HEK293 (cell line): ENCODE data around the gene PRCC.

Experiments used
- CTCF ChIA-PET: fragments of 350-600 bp; formaldehyde crosslinking; extraction: SDS; loops from one replicate; lab custom pipeline; 2021; ENCODE audit warnings: antibody characterized with exemption; lab: Yijun Ruan, JAX
- POLR2A ChIA-PET: fragments of 300-600 bp; formaldehyde crosslinking; extraction: SDS; loops from one replicate; lab custom pipeline; 2020; ENCODE audit warnings: antibody characterized with exemption, inconsistent platforms; lab: Yijun Ruan, JAX
- H3K27ac ChIP-seq: fragments of 200-500 bp; sonication (Bioruptor generic); 2 replicates; pipeline ENCODE4 v1.5.1; 2014; ENCODE audit warnings: low read depth, low read length, control low read depth, inconsistent platforms; ENCODE audit errors: extremely low read depth
- H3K36me3 ChIP-seq, 2 experiments: fragments of 200-500 bp in 1 of 2; sonication (Bioruptor generic) in 1 of 2; 1 replicate in 1 of 2; 2 replicates in 1 of 2; pipeline ENCODE4 v1.5.1; 2014 to 2017; ENCODE audit warnings: inconsistent platforms in 2 of 2, low read length in 2 of 2; ENCODE audit not compliant: control insufficient read depth in 2 of 2, insufficient read depth in 1 of 2
- H3K4me1 ChIP-seq: fragments of 200-500 bp; sonication (Bioruptor generic); 2 replicates; pipeline ENCODE4 v1.5.1; 2014; ENCODE audit warnings: mild to moderate bottlenecking, low read length, inconsistent platforms; ENCODE audit not compliant: control insufficient read depth, insufficient read depth
- H3K4me3 ChIP-seq: 2 replicates; pipeline ENCODE4 v1.5.1; 2011; ENCODE audit warnings: low read depth, mild to moderate bottlenecking, control low read depth, low read length, moderate library complexity
- H3K9me3 ChIP-seq: fragments of 200-500 bp; sonication (Bioruptor generic); 2 replicates; pipeline ENCODE4 v1.5.1; 2014; ENCODE audit warnings: low read depth, low read length, inconsistent platforms; ENCODE audit not compliant: control insufficient read depth, insufficient read depth
- BCL11A ChIP-seq: fragments of 450-650 bp; formaldehyde crosslinking; IDR thresholded peaks from 2 replicates; pipeline ENCODE4 v1.5.1; 2016; ENCODE audit warnings: low read depth, missing biosample characterization, missing genetic modification characterization
- EGR2 ChIP-seq: fragments of 450-650 bp; formaldehyde crosslinking; IDR thresholded peaks from 2 replicates; pipeline ENCODE4 v1.5.1; 2016; ENCODE audit warnings: low read depth, missing biosample characterization, missing genetic modification characterization
- KLF8 ChIP-seq: fragments of 450-650 bp; formaldehyde crosslinking; IDR thresholded peaks from 2 replicates; pipeline ENCODE4 v1.5.1; 2016; ENCODE audit warnings: missing biosample characterization, missing genetic modification characterization
- KLF9 ChIP-seq: fragments of 450-650 bp; formaldehyde crosslinking; IDR thresholded peaks from 2 replicates; pipeline ENCODE4 v1.5.1; 2016; ENCODE audit warnings: missing biosample characterization, missing genetic modification characterization, low read depth
- SP2 ChIP-seq: fragments of 450-650 bp; formaldehyde crosslinking; IDR thresholded peaks from 2 replicates; pipeline ENCODE4 v1.5.1; 2016; ENCODE audit warnings: missing biosample characterization, missing genetic modification characterization
- YY1 ChIP-seq: fragments of 450-650 bp; formaldehyde crosslinking; IDR thresholded peaks from 2 replicates; pipeline ENCODE4 v1.5.1; 2018; ENCODE audit warnings: missing biosample characterization, missing genetic modification characterization
- ZBTB48 ChIP-seq: fragments of 450-650 bp; formaldehyde crosslinking; IDR thresholded peaks from 2 replicates; pipeline ENCODE4 v1.5.1; 2016; ENCODE audit warnings: missing biosample characterization, missing genetic modification characterization
- ZBTB7A ChIP-seq: fragments of 450-650 bp; formaldehyde crosslinking; IDR thresholded peaks from 2 replicates; pipeline ENCODE4 v1.5.1; 2016; ENCODE audit warnings: low read depth, missing biosample characterization, missing genetic modification characterization
- ZBTB8A ChIP-seq: fragments of 450-650 bp; formaldehyde crosslinking; IDR thresholded peaks from 2 replicates; pipeline ENCODE4 v1.5.1; 2016; ENCODE audit warnings: missing biosample characterization, missing genetic modification characterization
- ZFHX2 ChIP-seq: fragments of 450-650 bp; formaldehyde crosslinking; conservative IDR thresholded peaks from 2 replicates; pipeline ENCODE4 v1.5.1; 2016; ENCODE audit warnings: missing biosample characterization, missing genetic modification characterization
- ZFP69B ChIP-seq: fragments of 450-650 bp; formaldehyde crosslinking; IDR thresholded peaks from 2 replicates; pipeline ENCODE4 v1.5.1; 2016; ENCODE audit warnings: missing biosample characterization, missing genetic modification characterization
- ZIC2 ChIP-seq: fragments of 450-650 bp; formaldehyde crosslinking; IDR thresholded peaks from 2 replicates; pipeline ENCODE4 v1.5.1; 2016; ENCODE audit warnings: missing biosample characterization, missing genetic modification characterization
- ZNF211 ChIP-seq: fragments of 450-650 bp; formaldehyde crosslinking; IDR thresholded peaks from 2 replicates; pipeline ENCODE4 v1.5.1; 2016; ENCODE audit warnings: low read depth, missing biosample characterization, missing genetic modification characterization
- ZNF335 ChIP-seq: fragments of 450-650 bp; formaldehyde crosslinking; conservative IDR thresholded peaks from 2 replicates; pipeline ENCODE4 v1.5.1; 2016; ENCODE audit warnings: missing biosample characterization, missing genetic modification characterization
- ZNF341 ChIP-seq: fragments of 450-650 bp; formaldehyde crosslinking; IDR thresholded peaks from 2 replicates; pipeline ENCODE4; 2016; ENCODE audit warnings: low read depth, missing biosample characterization, missing genetic modification characterization
- ZNF366 ChIP-seq: fragments of 450-650 bp; formaldehyde crosslinking; conservative IDR thresholded peaks from 2 replicates; pipeline ENCODE4 v1.5.1; 2016; ENCODE audit warnings: missing biosample characterization, missing genetic modification characterization
- ZNF585B ChIP-seq: fragments of 450-650 bp; formaldehyde crosslinking; IDR thresholded peaks from 2 replicates; pipeline ENCODE4 v1.5.1; 2016; ENCODE audit warnings: missing biosample characterization, missing genetic modification characterization
- ZNF76 ChIP-seq: fragments of 450-650 bp; formaldehyde crosslinking; IDR thresholded peaks from 2 replicates; pipeline ENCODE4; 2016; ENCODE audit warnings: low read depth, missing biosample characterization, missing genetic modification characterization, borderline replicate concordance
- ZNF837 ChIP-seq: fragments of 450-650 bp; formaldehyde crosslinking; IDR thresholded peaks from 2 replicates; pipeline ENCODE4 v1.5.1; 2016; ENCODE audit warnings: missing biosample characterization, missing genetic modification characterization
- ZXDB ChIP-seq: fragments of 450-650 bp; formaldehyde crosslinking; IDR thresholded peaks from 2 replicates; pipeline ENCODE4 v1.5.1; 2016; ENCODE audit warnings: missing biosample characterization, missing genetic modification characterization
- TF ChIP-seq, protein P1 (sequence below): fragments of 450-650 bp; formaldehyde crosslinking; IDR thresholded peaks from 2 replicates; pipeline ENCODE4 v1.5.1; 2016; ENCODE audit warnings: missing biosample characterization, missing genetic modification characterization
- TF ChIP-seq, protein P2 (sequence below): fragments of 450-650 bp; formaldehyde crosslinking; optimal IDR thresholded peaks from 2 replicates; pipeline ENCODE3; 2016; ENCODE audit warnings: missing biosample characterization, mild to moderate bottlenecking, missing genetic modification characterization
- TF ChIP-seq, protein P3 (sequence below): fragments of 450-650 bp; formaldehyde crosslinking; IDR thresholded peaks from 2 replicates; pipeline ENCODE4 v1.5.1; 2016; ENCODE audit warnings: missing biosample characterization, missing genetic modification characterization
- TF ChIP-seq, protein P4 (sequence below): fragments of 450-650 bp; formaldehyde crosslinking; IDR thresholded peaks from 2 replicates; pipeline ENCODE4 v1.5.1; 2016; ENCODE audit warnings: missing biosample characterization, missing genetic modification characterization
- TF ChIP-seq, protein P5 (sequence below): fragments of 450-650 bp; formaldehyde crosslinking; IDR thresholded peaks from 2 replicates; pipeline ENCODE4 v1.5.1; 2016; ENCODE audit warnings: missing biosample characterization, missing genetic modification characterization

Gene PRCC

DNA sequence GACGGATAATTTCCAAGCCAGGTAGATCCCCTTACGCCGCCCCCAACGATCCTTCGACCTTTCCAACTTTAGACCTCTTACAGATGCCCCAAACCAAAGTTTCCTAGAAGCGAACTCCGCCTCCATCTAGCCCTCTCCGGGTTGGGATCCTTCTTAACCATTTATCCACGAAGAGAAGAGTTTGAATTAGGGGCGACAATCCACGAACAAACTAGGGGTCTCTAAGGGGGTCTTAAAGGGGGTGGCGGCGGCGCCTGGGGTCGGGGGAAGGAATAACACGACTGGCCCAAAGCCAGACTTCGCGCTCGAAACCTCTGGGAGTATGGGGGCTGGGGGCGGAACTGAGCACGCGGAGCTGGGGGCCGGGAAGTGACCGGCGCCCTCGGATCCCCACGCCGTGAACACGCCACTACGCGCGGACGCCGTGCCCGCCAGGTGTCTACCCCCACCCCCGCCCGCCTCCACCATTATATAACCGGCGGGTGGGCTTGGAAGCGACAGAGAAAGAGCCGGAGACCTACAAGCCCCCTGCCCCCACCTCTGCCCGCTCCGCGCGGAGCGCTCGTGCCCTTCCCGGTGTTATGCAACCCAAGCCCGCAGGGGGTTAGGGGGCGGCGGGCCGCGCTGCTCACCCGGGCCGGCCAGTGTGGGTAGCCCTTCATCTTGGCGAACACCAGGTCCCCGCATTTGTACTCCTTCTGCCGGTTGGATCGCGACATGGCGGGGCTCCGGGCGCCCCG lies 16.5 kb upstream of the PRCC start:
- Histone ChIP-seq H3K9me3 (no peaks in the 10 kb centered on the region), H3K4me1 (peaks cover 11% of the 10 kb centered on the region; the same call in 1 of the 2 replicates), H3K27ac (peak overlapping the region; percentile 95), H3K4me3 (peak overlapping the region; percentile 87), H3K36me3 (peaks cover 0 to 9% of the 10 kb centered on the region in 2 experiments; a peak in 1 of 3 replicates)
- ChIA-PET POLR2A (interaction anchor here (1.2 to 3.2 kb wide), 11 partner anchors 8 to 89 kb away, joined by 4 to 63 read pairs (median 6); partner anchors contain the start of genes ISG20L2, METTL25B, MRPL24 and PRCC), CTCF (interaction anchor here (0.8 to 2.5 kb wide), 3 partner anchors 25 to 141 kb away, joined by 3 to 9 read pairs (median 3); no protein-coding TSS in a partner anchor)
- peak; percentile 89 for TF ChIP-seq ZFHX2 (tag by site-specific recombination)
- TF ChIP-seq, protein P1, sequence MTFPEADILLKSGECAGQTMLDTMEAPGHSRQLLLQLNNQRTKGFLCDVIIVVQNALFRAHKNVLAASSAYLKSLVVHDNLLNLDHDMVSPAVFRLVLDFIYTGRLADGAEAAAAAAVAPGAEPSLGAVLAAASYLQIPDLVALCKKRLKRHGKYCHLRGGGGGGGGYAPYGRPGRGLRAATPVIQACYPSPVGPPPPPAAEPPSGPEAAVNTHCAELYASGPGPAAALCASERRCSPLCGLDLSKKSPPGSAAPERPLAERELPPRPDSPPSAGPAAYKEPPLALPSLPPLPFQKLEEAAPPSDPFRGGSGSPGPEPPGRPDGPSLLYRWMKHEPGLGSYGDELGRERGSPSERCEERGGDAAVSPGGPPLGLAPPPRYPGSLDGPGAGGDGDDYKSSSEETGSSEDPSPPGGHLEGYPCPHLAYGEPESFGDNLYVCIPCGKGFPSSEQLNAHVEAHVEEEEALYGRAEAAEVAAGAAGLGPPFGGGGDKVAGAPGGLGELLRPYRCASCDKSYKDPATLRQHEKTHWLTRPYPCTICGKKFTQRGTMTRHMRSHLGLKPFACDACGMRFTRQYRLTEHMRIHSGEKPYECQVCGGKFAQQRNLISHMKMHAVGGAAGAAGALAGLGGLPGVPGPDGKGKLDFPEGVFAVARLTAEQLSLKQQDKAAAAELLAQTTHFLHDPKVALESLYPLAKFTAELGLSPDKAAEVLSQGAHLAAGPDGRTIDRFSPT, result peak; percentile 24
- no peak for TF ChIP-seq KLF9 (tag by site-specific recombination)
- TF ChIP-seq ZIC2 (tag by site-specific recombination), result peak; percentile 45; the same call in 1 of the 2 replicates
- TF ChIP-seq, protein P2, sequence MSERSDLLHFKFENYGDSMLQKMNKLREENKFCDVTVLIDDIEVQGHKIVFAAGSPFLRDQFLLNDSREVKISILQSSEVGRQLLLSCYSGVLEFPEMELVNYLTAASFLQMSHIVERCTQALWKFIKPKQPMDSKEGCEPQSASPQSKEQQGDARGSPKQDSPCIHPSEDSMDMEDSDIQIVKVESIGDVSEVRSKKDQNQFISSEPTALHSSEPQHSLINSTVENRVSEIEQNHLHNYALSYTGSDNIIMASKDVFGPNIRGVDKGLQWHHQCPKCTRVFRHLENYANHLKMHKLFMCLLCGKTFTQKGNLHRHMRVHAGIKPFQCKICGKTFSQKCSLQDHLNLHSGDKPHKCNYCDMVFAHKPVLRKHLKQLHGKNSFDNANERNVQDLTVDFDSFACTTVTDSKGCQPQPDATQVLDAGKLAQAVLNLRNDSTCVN (tag by site-specific recombination), result peak; percentile 83
- TF ChIP-seq ZBTB8A (tag by site-specific recombination), result peak; percentile 5; the same call in 1 of the 2 replicates
- peak; percentile 87; the same call in 1 of the 2 replicates for TF ChIP-seq EGR2
- TF ChIP-seq, protein P3, sequence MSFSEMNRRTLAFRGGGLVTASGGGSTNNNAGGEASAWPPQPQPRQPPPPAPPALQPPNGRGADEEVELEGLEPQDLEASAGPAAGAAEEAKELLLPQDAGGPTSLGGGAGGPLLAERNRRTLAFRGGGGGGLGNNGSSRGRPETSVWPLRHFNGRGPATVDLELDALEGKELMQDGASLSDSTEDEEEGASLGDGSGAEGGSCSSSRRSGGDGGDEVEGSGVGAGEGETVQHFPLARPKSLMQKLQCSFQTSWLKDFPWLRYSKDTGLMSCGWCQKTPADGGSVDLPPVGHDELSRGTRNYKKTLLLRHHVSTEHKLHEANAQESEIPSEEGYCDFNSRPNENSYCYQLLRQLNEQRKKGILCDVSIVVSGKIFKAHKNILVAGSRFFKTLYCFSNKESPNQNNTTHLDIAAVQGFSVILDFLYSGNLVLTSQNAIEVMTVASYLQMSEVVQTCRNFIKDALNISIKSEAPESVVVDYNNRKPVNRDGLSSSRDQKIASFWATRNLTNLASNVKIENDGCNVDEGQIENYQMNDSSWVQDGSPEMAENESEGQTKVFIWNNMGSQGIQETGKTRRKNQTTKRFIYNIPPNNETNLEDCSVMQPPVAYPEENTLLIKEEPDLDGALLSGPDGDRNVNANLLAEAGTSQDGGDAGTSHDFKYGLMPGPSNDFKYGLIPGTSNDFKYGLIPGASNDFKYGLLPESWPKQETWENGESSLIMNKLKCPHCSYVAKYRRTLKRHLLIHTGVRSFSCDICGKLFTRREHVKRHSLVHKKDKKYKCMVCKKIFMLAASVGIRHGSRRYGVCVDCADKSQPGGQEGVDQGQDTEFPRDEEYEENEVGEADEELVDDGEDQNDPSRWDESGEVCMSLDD (tag by site-specific recombination), result peak; percentile 68
- no peak for TF ChIP-seq ZNF585B (tag by site-specific recombination)
- TF ChIP-seq ZXDB (tag by site-specific recombination), result peak; percentile 40; the same call in 1 of the 2 replicates
- no peak for TF ChIP-seq ZNF837 (tag by site-specific recombination)
- TF ChIP-seq ZNF76, result peak; percentile 76
- TF ChIP-seq ZNF341, result peak; percentile 71
- TF ChIP-seq ZNF335 (tag by site-specific recombination), result 0 out of 2 replicates have a peak, but pooled peaks have one; percentile 4
- no peak for TF ChIP-seq KLF8 (tag by site-specific recombination)
- peak; percentile 32 for TF ChIP-seq SP2 (tag by site-specific recombination)
- TF ChIP-seq YY1, result 0 out of 2 replicates have a peak, but pooled peaks have one; percentile 46
- no peak for TF ChIP-seq ZNF366 (tag by site-specific recombination)
- 0 out of 2 replicates have a peak, but pooled peaks have one; percentile 12 for TF ChIP-seq ZFP69B (tag by site-specific recombination)
- TF ChIP-seq, protein P4, sequence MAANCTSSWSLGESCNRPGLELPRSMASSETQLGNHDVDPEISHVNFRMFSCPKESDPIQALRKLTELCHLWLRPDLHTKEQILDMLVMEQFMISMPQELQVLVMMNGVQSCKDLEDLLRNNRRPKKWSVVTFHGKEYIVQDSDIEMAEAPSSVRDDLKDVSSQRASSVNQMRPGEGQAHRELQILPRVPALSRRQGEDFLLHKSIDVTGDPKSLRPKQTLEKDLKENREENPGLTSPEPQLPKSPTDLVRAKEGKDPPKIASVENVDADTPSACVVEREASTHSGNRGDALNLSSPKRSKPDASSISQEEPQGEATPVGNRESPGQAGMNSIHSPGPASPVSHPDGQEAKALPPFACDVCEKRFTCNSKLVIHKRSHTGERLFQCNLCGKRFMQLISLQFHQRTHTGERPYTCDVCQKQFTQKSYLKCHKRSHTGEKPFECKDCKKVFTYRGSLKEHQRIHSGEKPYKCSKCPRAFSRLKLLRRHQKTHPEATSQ (tag by site-specific recombination), result 0 out of 2 replicates have a peak, but pooled peaks have one; percentile 15
- TF ChIP-seq, protein P5, sequence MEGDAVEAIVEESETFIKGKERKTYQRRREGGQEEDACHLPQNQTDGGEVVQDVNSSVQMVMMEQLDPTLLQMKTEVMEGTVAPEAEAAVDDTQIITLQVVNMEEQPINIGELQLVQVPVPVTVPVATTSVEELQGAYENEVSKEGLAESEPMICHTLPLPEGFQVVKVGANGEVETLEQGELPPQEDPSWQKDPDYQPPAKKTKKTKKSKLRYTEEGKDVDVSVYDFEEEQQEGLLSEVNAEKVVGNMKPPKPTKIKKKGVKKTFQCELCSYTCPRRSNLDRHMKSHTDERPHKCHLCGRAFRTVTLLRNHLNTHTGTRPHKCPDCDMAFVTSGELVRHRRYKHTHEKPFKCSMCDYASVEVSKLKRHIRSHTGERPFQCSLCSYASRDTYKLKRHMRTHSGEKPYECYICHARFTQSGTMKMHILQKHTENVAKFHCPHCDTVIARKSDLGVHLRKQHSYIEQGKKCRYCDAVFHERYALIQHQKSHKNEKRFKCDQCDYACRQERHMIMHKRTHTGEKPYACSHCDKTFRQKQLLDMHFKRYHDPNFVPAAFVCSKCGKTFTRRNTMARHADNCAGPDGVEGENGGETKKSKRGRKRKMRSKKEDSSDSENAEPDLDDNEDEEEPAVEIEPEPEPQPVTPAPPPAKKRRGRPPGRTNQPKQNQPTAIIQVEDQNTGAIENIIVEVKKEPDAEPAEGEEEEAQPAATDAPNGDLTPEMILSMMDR (tag by site-specific recombination), result peak; percentile 33; the same call in 1 of the 2 replicates
- TF ChIP-seq ZNF211 (tag by site-specific recombination), result no peak
- 0 out of 2 replicates have a peak, but pooled peaks have one; percentile 55 for TF ChIP-seq ZBTB7A (tag by site-specific recombination)
- TF ChIP-seq BCL11A, result no peak
- peak; percentile 48; the same call in 1 of the 2 replicates for TF ChIP-seq ZBTB48 (tag by site-specific recombination)
